Keratinocyte (primary cell): ENCODE measurements around the gene POU6F2.

Experiments used
- CTCF ChIP-seq, 3 experiments: IDR thresholded peaks in 1 of 3; conservative IDR thresholded peaks in 1 of 3; optimal IDR thresholded peaks in 1 of 3; 2 replicates in 2 of 3; 3 replicates in 1 of 3; pipeline versions ENCODE3 to v1.5.1; 2011; ENCODE audit warnings: low read length in 3 of 3, mild to moderate bottlenecking in 3 of 3, moderate library complexity in 2 of 3, control low read depth in 1 of 3, inconsistent platforms in 1 of 3; ENCODE audit not compliant: insufficient read depth in 2 of 3; ENCODE audit errors: extremely low read depth in 1 of 3
- EZH2 ChIP-seq: IDR thresholded peaks from one replicate; pipeline ENCODE4 v1.6.1; 2012; ENCODE audit warnings: inconsistent platforms, mild to moderate bottlenecking, low read length, moderate library complexity

GRCh38 chr7:39186131-39186530, 208.4 kb downstream of the POU6F2 start:
- no peak for TF ChIP-seq CTCF (optimal IDR thresholded peaks at IDR 0.05 in 1 of 3, IDR thresholded peaks at IDR 0.05 in 1 of 3, conservative IDR thresholded peaks at IDR 0.05 in 1 of 3; ENCODE audit: extremely low read depth in 1 of 3, insufficient read depth in 2 of 3, low read length in 3 of 3)
- no peak for TF ChIP-seq EZH2
